ENCODE data around the gene CYB561A3. TPM values are rescaled to one million over a fixed set of nuclear protein-coding genes. Genes with fewer than 3 reads are reported as not detected.

The CYB561A3 gene
- total RNA-seq, 2 experiments from 2014 or later = 28.1 to 63.8 TPM

- no peak for DNase-seq (ENCODE audit: low spot score)
- Histone ChIP-seq H3K4me2 (ENCODE audit: low read length) (no peak overlapping the region), H2AFZ (ENCODE audit: low read length) (no peak overlapping the region), H3K27ac (ENCODE audit: low read depth, low read length, poor library complexity, severe bottlenecking) (no peak overlapping the region), H3K9me2 (ENCODE audit: insufficient read depth, low read length) (no peaks in the 10 kb centered on the region), H4K20me1 (ENCODE audit: insufficient read depth, low read length) (no peaks in the 10 kb centered on the region), H3K36me3 (ENCODE audit: insufficient read depth, low read length) (peaks cover 94% of the 10 kb centered on the region), H3K9me3 (ENCODE audit: low read length) (peaks cover 21% of the 10 kb centered on the region; the same call in 1 of the 2 replicates), H3K79me2 (ENCODE audit: insufficient read depth, low read depth, low read length) (peaks cover under 1% of the 10 kb centered on the region; the same call in 1 of the 2 replicates), H3K4me3 (ENCODE audit: low read depth, low read length, poor library complexity, severe bottlenecking) (no peak overlapping the region), H3K4me1 (ENCODE audit: insufficient read depth, low read length, poor library complexity, severe bottlenecking) (no peaks in the 10 kb centered on the region)
- TF ChIP-seq, protein P1, sequence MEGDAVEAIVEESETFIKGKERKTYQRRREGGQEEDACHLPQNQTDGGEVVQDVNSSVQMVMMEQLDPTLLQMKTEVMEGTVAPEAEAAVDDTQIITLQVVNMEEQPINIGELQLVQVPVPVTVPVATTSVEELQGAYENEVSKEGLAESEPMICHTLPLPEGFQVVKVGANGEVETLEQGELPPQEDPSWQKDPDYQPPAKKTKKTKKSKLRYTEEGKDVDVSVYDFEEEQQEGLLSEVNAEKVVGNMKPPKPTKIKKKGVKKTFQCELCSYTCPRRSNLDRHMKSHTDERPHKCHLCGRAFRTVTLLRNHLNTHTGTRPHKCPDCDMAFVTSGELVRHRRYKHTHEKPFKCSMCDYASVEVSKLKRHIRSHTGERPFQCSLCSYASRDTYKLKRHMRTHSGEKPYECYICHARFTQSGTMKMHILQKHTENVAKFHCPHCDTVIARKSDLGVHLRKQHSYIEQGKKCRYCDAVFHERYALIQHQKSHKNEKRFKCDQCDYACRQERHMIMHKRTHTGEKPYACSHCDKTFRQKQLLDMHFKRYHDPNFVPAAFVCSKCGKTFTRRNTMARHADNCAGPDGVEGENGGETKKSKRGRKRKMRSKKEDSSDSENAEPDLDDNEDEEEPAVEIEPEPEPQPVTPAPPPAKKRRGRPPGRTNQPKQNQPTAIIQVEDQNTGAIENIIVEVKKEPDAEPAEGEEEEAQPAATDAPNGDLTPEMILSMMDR (conservative IDR thresholded peaks at IDR 0.05; ENCODE audit: low read length) = no peak
- TF ChIP-seq EZH2phosphoT487 (IDR thresholded peaks at IDR 0.05; ENCODE audit: borderline replicate concordance, low read depth, low read length) = no peak
- BruUV-seq (replicated peaks) = no TSS peak
- intact Hi-C loops (cut with micrococcal nuclease; ENCODE audit: unreplicated experiment) = no loop called here
- ChIA-PET CTCF (ENCODE audit: unreplicated experiment) (no interaction called here), POLR2A (interaction anchor here (0.8 to 2.4 kb wide), 3 partner anchors 7 to 15 kb away, joined by 3 to 9 read pairs (median 4); partner anchors contain the start of genes CYB561A3 and TMEM138)
Observed at GRCh38 chr11:61369372-61370348, 8.0 kb upstream of the CYB561A3 start.

DNA sequence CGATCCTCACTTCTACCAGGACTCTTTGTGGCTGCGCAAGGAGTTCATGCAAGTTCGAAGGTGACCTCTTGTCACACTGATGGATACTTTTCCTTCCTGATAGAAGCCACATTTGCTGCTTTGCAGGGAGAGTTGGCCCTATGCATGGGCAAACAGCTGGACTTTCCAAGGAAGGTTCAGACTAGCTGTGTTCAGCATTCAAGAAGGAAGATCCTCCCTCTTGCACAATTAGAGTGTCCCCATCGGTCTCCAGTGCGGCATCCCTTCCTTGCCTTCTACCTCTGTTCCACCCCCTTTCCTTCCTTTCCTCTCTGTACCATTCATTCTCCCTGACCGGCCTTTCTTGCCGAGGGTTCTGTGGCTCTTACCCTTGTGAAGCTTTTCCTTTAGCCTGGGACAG is 7.0 kb upstream of the CYB561A3 start:
- Histone ChIP-seq H3K79me2 (ENCODE audit: insufficient read depth, low read depth, low read length) (peaks cover 10% of the 10 kb centered on the region), H3K4me3 (ENCODE audit: low read depth, low read length, poor library complexity, severe bottlenecking) (no peak overlapping the region), H3K4me2 (ENCODE audit: low read length) (no peak overlapping the region), H3K27ac (ENCODE audit: low read depth, low read length, poor library complexity, severe bottlenecking) (no peak overlapping the region), H3K36me3 (ENCODE audit: insufficient read depth, low read length) (peaks cover 95% of the 10 kb centered on the region), H4K20me1 (ENCODE audit: insufficient read depth, low read length) (no peaks in the 10 kb centered on the region), H3K9me2 (ENCODE audit: insufficient read depth, low read length) (no peaks in the 10 kb centered on the region), H3K9me3 (ENCODE audit: low read length) (peaks cover 15% of the 10 kb centered on the region; the same call in 1 of the 2 replicates), H3K4me1 (ENCODE audit: insufficient read depth, low read length, poor library complexity, severe bottlenecking) (peaks cover 3% of the 10 kb centered on the region), H2AFZ (ENCODE audit: low read length) (no peak overlapping the region)
- intact Hi-C loops (cut with micrococcal nuclease; ENCODE audit: unreplicated experiment) = no loop called here
- no peak for DNase-seq (ENCODE audit: low spot score)
- no TSS peak for BruUV-seq (replicated peaks)
- ChIA-PET POLR2A (interaction anchor here (0.8 to 1.5 kb wide), 2 partner anchors 9 to 16 kb away, joined by 3 to 4 read pairs; no protein-coding TSS in a partner anchor), CTCF (ENCODE audit: unreplicated experiment) (interaction anchor here (1.0 kb wide), 1 partner anchor 32 kb away, joined by 3 read pairs; no protein-coding TSS in a partner anchor)
- TF ChIP-seq, protein P1 (conservative IDR thresholded peaks at IDR 0.05; ENCODE audit: low read length) = no peak
- no peak for TF ChIP-seq EZH2phosphoT487 (IDR thresholded peaks at IDR 0.05; ENCODE audit: borderline replicate concordance, low read depth, low read length)

All from OCI-LY7 (cell line).